NB4 (cell line): Measurements from ENCODE around the gene TTLL5.
A peak's percentile ranks its signal among the peaks of the same experiment; 100 is the strongest.

ENCODE experiments used
- DNase-seq: peaks from one replicate; pipeline ENCODE4 v3.0.0; 2010; ENCODE audit warnings: low read depth
- H3K4me3 ChIP-seq: one replicate; pipeline ENCODE4 v1.5.1; 2011; ENCODE audit warnings: mild to moderate bottlenecking, low read depth, low read length, moderate library complexity
- CTCF ChIP-seq: IDR thresholded peaks from one replicate; pipeline ENCODE4 v1.5.1; 2012; ENCODE audit warnings: low read depth, low read length
- MAX ChIP-seq: IDR thresholded peaks from 2 replicates; pipeline ENCODE4 v1.6.1; 2011; ENCODE audit warnings: low read depth, low read length
- MYC ChIP-seq: IDR thresholded peaks from 2 replicates; pipeline ENCODE4 v1.6.1; 2011; ENCODE audit warnings: low read depth, low read length
- POLR2A ChIP-seq: IDR thresholded peaks from 2 replicates; pipeline ENCODE4 v1.6.1; 2011; ENCODE audit warnings: mild to moderate bottlenecking; ENCODE audit not compliant: insufficient read length; ENCODE audit errors: extremely low read depth

The TTLL5 gene

GRCh38 chr14:75877292-75877691 is 216.2 kb downstream of the TTLL5 start:
- DNase-seq: no peak
- TF ChIP-seq MAX: no peak
- no peak for TF ChIP-seq MYC
- TF ChIP-seq POLR2A: no peak
- no peak for TF ChIP-seq CTCF
- H3K4me3 ChIP-seq: no peak overlapping the region

GRCh38 chr14:75877884-75878283 is 216.8 kb downstream of the TTLL5 start:
- TF ChIP-seq POLR2A (no peak), MYC (no peak), CTCF (no peak)
- DNase-seq: no peak
- H3K4me3 ChIP-seq: no peak overlapping the region

GRCh38 chr14:75879031-75879430 is 218.0 kb downstream of the TTLL5 start:
- H3K4me3 ChIP-seq: no peak overlapping the region
- no peak for DNase-seq
- no peak for TF ChIP-seq POLR2A
- TF ChIP-seq CTCF: no peak
- no peak for TF ChIP-seq MYC
- no peak for TF ChIP-seq MAX

- DNase-seq: no peak
- TF ChIP-seq MYC (no peak), CTCF (peak; percentile 7)
- no peak overlapping the region for H3K4me3 ChIP-seq
Observed at GRCh38 chr14:75880512-75880911, 219.5 kb downstream of the TTLL5 start.

GRCh38 chr14:75881994-75882393 is 220.9 kb downstream of the TTLL5 start:
- DNase-seq: no peak

More at GRCh38 chr14:75881994-75882393, 220.9 kb downstream of the TTLL5 start:
- H3K4me3 ChIP-seq: no peak overlapping the region
- TF ChIP-seq MYC (no peak), CTCF (no peak), MAX (no peak), POLR2A (no peak)
